Body of pancreas (tissue), 4 donors: ENCODE data around the gene UBXN4. TPM values are rescaled to one million over a fixed set of nuclear protein-coding genes. Genes with fewer than 3 reads are reported as not detected.

Source experiments
- ATAC-seq: fragments of 150-250 bp; one replicate; pipeline ENCODE4 v1.9.1; 2016
- DNase-seq, 4 donors: peaks; one replicate each; pipeline ENCODE4 v3.0.0-alpha.2; 2019
- H3K27ac ChIP-seq, 4 donors: fragments of 200-600 bp; sonication (generic); 1 replicate in 3 of 4; 2 replicates in 1 of 4; pipeline versions ENCODE4 v1.5.1 to v1.6.1; 2016 to 2019; ENCODE audit warnings: mild to moderate bottlenecking in 1 of 4, mixed read lengths in 1 of 4, moderate library complexity in 1 of 4
- H3K27me3 ChIP-seq, 2 donors: fragments of 200-600 bp; sonication (generic); one replicate each; pipeline ENCODE4 v1.6.0; 2016; ENCODE audit warnings: mild to moderate bottlenecking in 1 of 2
- H3K36me3 ChIP-seq, 2 donors: fragments of 200-600 bp; sonication (generic); replicated peaks in 1 of 2; 2 replicates each; pipeline ENCODE4 v1.5.1; 2016; ENCODE audit warnings: low read depth in 2 of 2; ENCODE audit not compliant: insufficient read depth in 1 of 2
- H3K4me1 ChIP-seq: fragments of 200-600 bp; sonication (generic); one replicate; pipeline ENCODE4 v1.6.0; 2016
- H3K4me3 ChIP-seq, 2 donors: fragments of 200-600 bp; sonication (generic); 1 replicate in 1 of 2; 2 replicates in 1 of 2; pipeline ENCODE4 v1.5.1; 2016 to 2019
- H3K9me3 ChIP-seq, 3 donors: fragments of 200-600 bp; sonication (generic); 1 replicate in 2 of 3; 2 replicates in 1 of 3; pipeline ENCODE4 v1.5.1; 2016
- CTCF ChIP-seq, 7 experiments: fragments of 450-650 bp in 4 of 7; fragments of 200-600 bp in 3 of 7; sonication (generic) in 3 of 7; IDR thresholded peaks; one replicate each; pipeline ENCODE4 v1.5.1; 2016 to 2019; ENCODE audit warnings: antibody characterized with exemption in 7 of 7
- POLR2A ChIP-seq, 3 donors: fragments of 450-650 bp; IDR thresholded peaks; one replicate each; pipeline ENCODE4 v1.6.1; 2016; ENCODE audit warnings: antibody characterized with exemption in 3 of 3, mild to moderate bottlenecking in 2 of 3
- WGBS, 2 donors: methylation state at CpG; one replicate each; pipeline ENCODE4 v1.1.5; 2017; 5-methylcytosine and 5-hydroxymethylcytosine counted together
- intact Hi-C: fragments of 100-400 bp; cut with DNase I; formaldehyde crosslinking; loops from one replicate; pipeline ENCODE4 v1.15.1; 2023
- total RNA-seq, 2 donors: library from RNA; depleted of rRNA; stranded (reverse); fragments of >200 nt; gene quantifications; one replicate each; pipeline ENCODE4 v1.1.0, GENCODE V29; 2016

UBXN4 gene
- total RNA-seq, 2 donors from 2014 or later, result 55.7 to 70.3 TPM

DNA sequence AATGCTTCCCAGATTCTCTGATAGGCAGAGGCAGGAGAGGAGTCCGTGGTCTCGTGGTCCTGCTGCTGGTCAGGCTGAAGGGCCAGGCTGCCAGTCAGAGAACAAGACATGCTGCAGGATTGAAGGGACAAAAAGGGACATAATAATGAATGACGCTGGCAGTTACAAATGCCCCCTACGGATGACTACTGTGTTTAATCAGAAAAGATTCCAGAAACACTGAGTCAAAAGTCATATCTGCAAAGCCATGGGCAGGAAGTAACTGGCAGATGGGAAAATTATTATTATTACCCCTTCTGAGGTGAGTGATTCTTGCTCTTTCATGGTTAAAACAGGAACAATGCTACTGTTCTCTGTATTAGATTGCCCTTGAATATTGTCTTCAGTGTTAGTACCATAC is 76.3 kb downstream of the UBXN4 start:
- H3K4me3 ChIP-seq, result no peak overlapping the region
- H3K27me3 ChIP-seq, result no peaks in the 10 kb centered on the region
- DNase-seq (no peak), ATAC-seq (no peak)
- TF ChIP-seq POLR2A (IDR thresholded peaks at IDR 0.05), result no peak
- no peak for TF ChIP-seq CTCF (IDR thresholded peaks at IDR 0.05)
- intact Hi-C loops, result no loop called here
- H3K27ac ChIP-seq, result no peak overlapping the region
- WGBS, 2 donors, result 72 to 76% methylated on average over 4 of the region's 4 CpGs
- no peaks in the 10 kb centered on the region for H3K9me3 ChIP-seq
- no peaks in the 10 kb centered on the region for H3K4me1 ChIP-seq
- no peaks in the 10 kb centered on the region for H3K36me3 ChIP-seq

- H3K27me3 ChIP-seq, result no peaks in the 10 kb centered on the region
- no peak overlapping the region for H3K4me3 ChIP-seq
- no peaks in the 10 kb centered on the region for H3K4me1 ChIP-seq
- H3K27ac ChIP-seq, result no peak overlapping the region
- no peak for ATAC-seq
- intact Hi-C loops, result no loop called here
- H3K9me3 ChIP-seq, result no peaks in the 10 kb centered on the region
- DNase-seq, result no peak
- 71 to 73% methylated on average over 8 of the region's 8 CpGs for WGBS, 2 donors
- H3K36me3 ChIP-seq, result no peaks in the 10 kb centered on the region
- TF ChIP-seq POLR2A (IDR thresholded peaks at IDR 0.05) (no peak), CTCF (IDR thresholded peaks at IDR 0.05) (no peak)
These were observed 77.4 kb downstream of the UBXN4 start for GRCh38 chr2:135818937-135819610.

- DNase-seq (no peak), ATAC-seq (no peak)
- TF ChIP-seq POLR2A (IDR thresholded peaks at IDR 0.05), result no peak
- no peak for TF ChIP-seq CTCF (IDR thresholded peaks at IDR 0.05)
- no peaks in the 10 kb centered on the region for H3K9me3 ChIP-seq
- intact Hi-C loops, result no loop called here
- no peaks in the 10 kb centered on the region for H3K27me3 ChIP-seq
- no peaks in the 10 kb centered on the region for H3K36me3 ChIP-seq
- 52 to 62% methylated on average over 9 of the region's 9 CpGs for WGBS, 2 donors
- H3K4me1 ChIP-seq, result no peaks in the 10 kb centered on the region
- no peak overlapping the region for H3K27ac ChIP-seq
- no peak overlapping the region for H3K4me3 ChIP-seq
These were observed 78.5 kb downstream of the UBXN4 start for GRCh38 chr2:135820003-135820618.

DNA sequence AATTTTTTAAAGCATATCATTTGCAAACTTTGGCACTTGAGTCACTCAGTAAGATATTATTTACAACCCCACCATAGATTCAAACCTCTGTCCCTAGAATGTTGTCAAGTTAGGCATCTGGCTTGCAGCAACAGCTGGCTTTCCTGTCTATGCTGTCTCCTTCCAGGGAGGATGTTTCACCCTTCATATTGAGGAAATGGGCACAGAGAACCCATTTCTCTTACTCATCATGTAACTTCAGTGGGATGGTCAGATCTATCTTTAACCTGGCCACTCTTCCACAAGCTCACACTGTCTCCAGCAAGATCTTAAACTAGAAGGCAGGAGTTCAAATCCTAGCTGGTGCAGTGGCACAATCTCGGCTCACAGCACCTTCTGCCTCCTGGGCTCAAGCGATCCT is 79.5 kb downstream of the UBXN4 start:
- 86 to 87% methylated on average over 2 of the region's 2 CpGs for WGBS, 2 donors
- no peaks in the 10 kb centered on the region for H3K36me3 ChIP-seq
- intact Hi-C loops, result no loop called here
- no peak overlapping the region for H3K4me3 ChIP-seq
- DNase-seq (no peak), ATAC-seq (no peak)
- no peak overlapping the region for H3K27ac ChIP-seq
- no peaks in the 10 kb centered on the region for H3K4me1 ChIP-seq
- no peaks in the 10 kb centered on the region for H3K27me3 ChIP-seq
- TF ChIP-seq POLR2A (IDR thresholded peaks at IDR 0.05) (no peak), CTCF (IDR thresholded peaks at IDR 0.05) (no peak)
- no peaks in the 10 kb centered on the region for H3K9me3 ChIP-seq

GRCh38 chr2:135822855-135823254 is 81.2 kb downstream of the UBXN4 start:
- Histone ChIP-seq H3K27me3 (no peaks in the 10 kb centered on the region), H3K36me3 (no peaks in the 10 kb centered on the region), H3K27ac (no peak overlapping the region), H3K4me1 (no peaks in the 10 kb centered on the region), H3K9me3 (no peaks in the 10 kb centered on the region), H3K4me3 (no peak overlapping the region)
- ATAC-seq, result no peak
- no peak for DNase-seq
- intact Hi-C loops, result no loop called here
- TF ChIP-seq CTCF (IDR thresholded peaks at IDR 0.05), result no peak
- TF ChIP-seq POLR2A (IDR thresholded peaks at IDR 0.05), result no peak
- WGBS, 2 donors, result 73 to 94% methylated on average over 1 of the region's 1 CpG
